ENCODE data around the gene NDUFA12. TPM values are rescaled to one million over a fixed set of nuclear protein-coding genes. Genes with fewer than 3 reads are reported as not detected.
A peak's percentile ranks its signal among the peaks of the same experiment; 100 is the strongest.

NDUFA12 gene
- total RNA-seq, 1 donor from 2014 or later: 86.5 TPM

DNA sequence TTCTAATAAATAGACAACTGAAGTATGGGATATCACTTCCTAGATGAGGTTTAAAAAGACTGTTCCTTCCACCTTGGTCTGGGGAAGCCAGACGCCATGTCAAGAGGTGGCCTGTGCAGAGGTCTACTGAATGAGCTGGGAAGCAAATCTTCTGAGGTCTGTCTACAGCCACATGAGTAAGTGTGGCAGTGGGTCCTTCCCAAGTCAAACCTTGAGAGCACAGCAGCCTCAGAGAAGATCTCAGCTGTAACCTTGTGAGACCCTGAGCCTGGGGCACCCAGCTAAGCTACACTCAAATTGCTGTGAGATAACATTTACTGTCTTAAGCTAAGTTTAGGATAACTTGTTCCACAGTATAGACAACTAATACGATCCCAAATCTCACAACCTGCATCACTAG, 20.2 kb downstream of the NDUFA12 start:
- H3K27ac Mint-ChIP-seq: no peak overlapping the region
- H3K27me3 Mint-ChIP-seq: no peaks in the 10 kb centered on the region
- no peaks in the 10 kb centered on the region for H3K9me3 Mint-ChIP-seq (ENCODE audit: low read depth)
- no peaks in the 10 kb centered on the region for H3K4me1 Mint-ChIP-seq (ENCODE audit: low read depth)
- H3K36me3 Mint-ChIP-seq (ENCODE audit: insufficient read depth): peaks cover 7% of the 10 kb centered on the region
- no peak for DNase-seq (ENCODE audit: low spot score, unreplicated experiment)
- TF ChIP-seq, protein P1, sequence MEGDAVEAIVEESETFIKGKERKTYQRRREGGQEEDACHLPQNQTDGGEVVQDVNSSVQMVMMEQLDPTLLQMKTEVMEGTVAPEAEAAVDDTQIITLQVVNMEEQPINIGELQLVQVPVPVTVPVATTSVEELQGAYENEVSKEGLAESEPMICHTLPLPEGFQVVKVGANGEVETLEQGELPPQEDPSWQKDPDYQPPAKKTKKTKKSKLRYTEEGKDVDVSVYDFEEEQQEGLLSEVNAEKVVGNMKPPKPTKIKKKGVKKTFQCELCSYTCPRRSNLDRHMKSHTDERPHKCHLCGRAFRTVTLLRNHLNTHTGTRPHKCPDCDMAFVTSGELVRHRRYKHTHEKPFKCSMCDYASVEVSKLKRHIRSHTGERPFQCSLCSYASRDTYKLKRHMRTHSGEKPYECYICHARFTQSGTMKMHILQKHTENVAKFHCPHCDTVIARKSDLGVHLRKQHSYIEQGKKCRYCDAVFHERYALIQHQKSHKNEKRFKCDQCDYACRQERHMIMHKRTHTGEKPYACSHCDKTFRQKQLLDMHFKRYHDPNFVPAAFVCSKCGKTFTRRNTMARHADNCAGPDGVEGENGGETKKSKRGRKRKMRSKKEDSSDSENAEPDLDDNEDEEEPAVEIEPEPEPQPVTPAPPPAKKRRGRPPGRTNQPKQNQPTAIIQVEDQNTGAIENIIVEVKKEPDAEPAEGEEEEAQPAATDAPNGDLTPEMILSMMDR (IDR thresholded peaks at IDR 0.05; ENCODE audit: unreplicated experiment): no peak
- H3K4me3 Mint-ChIP-seq (ENCODE audit: low read depth): no peak overlapping the region

DNA sequence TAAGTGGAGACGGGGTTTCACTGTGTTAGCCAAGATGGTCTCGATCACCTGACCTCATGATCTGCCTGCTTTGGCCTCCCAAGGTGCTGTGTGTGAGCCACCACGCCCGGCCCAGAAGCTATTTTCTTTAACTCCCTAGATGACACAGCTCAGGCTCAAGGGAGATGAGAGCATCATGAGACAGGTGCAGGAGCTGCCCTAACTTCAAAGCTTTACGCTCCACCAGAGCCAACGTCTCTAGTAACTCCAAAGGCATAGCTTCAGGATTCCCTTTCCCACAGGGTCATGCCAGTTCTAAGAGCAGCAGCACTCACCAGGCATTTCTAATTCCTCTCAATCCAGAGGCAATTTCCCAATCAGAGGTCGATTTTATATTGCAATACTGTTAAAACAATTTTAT, 21.0 kb downstream of the NDUFA12 start:
- Mint-ChIP-seq H3K9me3 (ENCODE audit: low read depth) (no peaks in the 10 kb centered on the region), H3K4me3 (ENCODE audit: low read depth) (no peak overlapping the region), H3K36me3 (ENCODE audit: insufficient read depth) (peaks cover 5% of the 10 kb centered on the region), H3K4me1 (ENCODE audit: low read depth) (no peaks in the 10 kb centered on the region), H3K27ac (no peak overlapping the region), H3K27me3 (no peaks in the 10 kb centered on the region)
- TF ChIP-seq, protein P1 (IDR thresholded peaks at IDR 0.05; ENCODE audit: unreplicated experiment): no peak
- DNase-seq (ENCODE audit: low spot score, unreplicated experiment): no peak

DNA sequence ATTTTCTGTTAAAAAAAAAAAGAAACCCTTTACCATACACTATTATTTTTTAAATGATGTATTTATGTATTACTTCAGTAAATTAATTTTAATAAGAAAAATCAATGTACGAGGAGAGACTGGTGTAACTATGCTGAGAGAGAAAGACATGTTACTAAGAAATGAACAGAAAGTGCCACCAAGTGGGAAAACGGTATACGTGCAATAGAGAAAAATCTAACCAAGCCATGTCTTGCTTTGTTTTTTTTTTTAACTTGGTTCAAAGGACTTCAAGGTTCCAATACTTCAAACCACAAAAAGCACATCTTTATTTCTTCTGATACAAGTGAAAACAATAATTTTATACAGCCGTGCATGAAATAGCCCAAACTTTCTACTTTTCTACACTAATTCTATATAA, 22.9 kb downstream of the NDUFA12 start:
- TF ChIP-seq, protein P1 (IDR thresholded peaks at IDR 0.05; ENCODE audit: unreplicated experiment): peak; percentile 41
- no peak overlapping the region for H3K27ac Mint-ChIP-seq
- no peaks in the 10 kb centered on the region for H3K27me3 Mint-ChIP-seq
- peaks cover 2% of the 10 kb centered on the region for H3K36me3 Mint-ChIP-seq (ENCODE audit: insufficient read depth)
- no peaks in the 10 kb centered on the region for H3K4me1 Mint-ChIP-seq (ENCODE audit: low read depth)
- no peaks in the 10 kb centered on the region for H3K9me3 Mint-ChIP-seq (ENCODE audit: low read depth)
- DNase-seq (ENCODE audit: low spot score, unreplicated experiment): no peak
- no peak overlapping the region for H3K4me3 Mint-ChIP-seq (ENCODE audit: low read depth)

DNA sequence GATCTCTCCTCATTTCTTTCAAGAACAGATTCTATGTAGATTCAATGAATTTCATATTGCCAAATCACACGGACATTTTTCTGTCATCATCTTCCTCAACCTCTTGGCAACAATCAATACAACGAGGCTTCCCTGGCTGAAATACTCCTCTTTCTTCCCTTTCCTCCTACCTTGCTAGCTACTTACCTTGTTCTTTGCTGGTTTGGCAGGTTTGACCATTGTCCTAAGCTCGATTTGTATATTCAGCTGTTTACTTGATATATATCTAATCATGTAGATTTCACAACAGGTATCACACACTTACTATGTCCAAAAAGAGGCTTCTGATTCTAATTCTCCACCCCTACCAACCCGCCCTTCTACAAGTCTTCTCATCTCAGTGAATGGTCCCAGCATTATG, 23.6 kb downstream of the NDUFA12 start:
- no peaks in the 10 kb centered on the region for H3K4me1 Mint-ChIP-seq (ENCODE audit: low read depth)
- no peaks in the 10 kb centered on the region for H3K27me3 Mint-ChIP-seq
- DNase-seq (ENCODE audit: low spot score, unreplicated experiment): no peak
- no peak overlapping the region for H3K4me3 Mint-ChIP-seq (ENCODE audit: low read depth)
- TF ChIP-seq, protein P1 (IDR thresholded peaks at IDR 0.05; ENCODE audit: unreplicated experiment): no peak
- H3K9me3 Mint-ChIP-seq (ENCODE audit: low read depth): no peaks in the 10 kb centered on the region
- peaks cover 2% of the 10 kb centered on the region for H3K36me3 Mint-ChIP-seq (ENCODE audit: insufficient read depth)
- H3K27ac Mint-ChIP-seq: no peak overlapping the region

DNA sequence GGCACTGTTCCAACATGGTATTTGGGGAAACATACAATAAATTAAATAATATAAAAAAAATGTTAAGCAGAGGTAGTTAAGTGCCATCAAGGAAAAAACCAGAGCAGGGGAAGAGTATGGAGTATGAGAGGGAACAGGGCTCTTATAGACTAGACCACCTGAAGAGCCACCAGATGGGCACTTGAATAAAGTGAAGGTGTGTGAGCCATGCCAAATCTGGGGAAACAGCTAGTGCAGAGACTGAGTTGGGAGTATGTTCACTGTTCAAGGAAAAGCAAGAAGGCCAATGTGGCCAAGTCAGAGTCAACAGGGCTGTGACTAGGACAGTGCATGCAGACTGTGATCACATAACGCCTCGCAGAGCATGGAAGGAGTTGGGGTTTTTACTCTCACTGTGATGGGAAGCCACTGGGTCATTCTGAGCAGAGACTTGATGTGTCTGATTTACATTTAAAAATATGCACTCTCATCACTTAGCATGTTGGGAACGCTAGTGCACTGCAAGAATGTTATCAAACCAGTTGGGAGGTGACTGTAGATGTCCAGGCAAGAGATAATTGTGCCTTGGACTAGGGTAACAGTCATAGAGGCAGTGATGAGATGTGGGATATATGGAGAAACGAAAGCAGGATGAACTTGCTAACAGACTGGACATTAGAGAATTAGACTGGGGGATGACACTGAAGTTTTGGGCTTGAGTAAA, 25.6 kb downstream of the NDUFA12 start:
- peaks cover 2% of the 10 kb centered on the region for H3K36me3 Mint-ChIP-seq (ENCODE audit: insufficient read depth)
- no peaks in the 10 kb centered on the region for H3K27me3 Mint-ChIP-seq
- H3K9me3 Mint-ChIP-seq (ENCODE audit: low read depth): no peaks in the 10 kb centered on the region
- H3K27ac Mint-ChIP-seq: no peak overlapping the region
- TF ChIP-seq, protein P1 (IDR thresholded peaks at IDR 0.05; ENCODE audit: unreplicated experiment): no peak
- DNase-seq (ENCODE audit: low spot score, unreplicated experiment): no peak
- no peaks in the 10 kb centered on the region for H3K4me1 Mint-ChIP-seq (ENCODE audit: low read depth)
- no peak overlapping the region for H3K4me3 Mint-ChIP-seq (ENCODE audit: low read depth)

Data from progenitor cell of endocrine pancreas (in vitro differentiated cells).